HG03095 (cell line): Measurements from ENCODE around the gene TBL1Y.
"Not testable (repeated sequence)": the region's sequence is repeated elsewhere in the genome, so short reads cannot be mapped to it uniquely, and the experiment has no call there.

ENCODE experiments used
- ATAC-seq: cut with Tn5 transposase; IDR thresholded peaks from one replicate; pipeline ENCODE4 v1.9.1; 2021; ENCODE audit warnings: moderate library complexity; ENCODE audit not compliant: unreplicated experiment

The TBL1Y gene

DNA sequence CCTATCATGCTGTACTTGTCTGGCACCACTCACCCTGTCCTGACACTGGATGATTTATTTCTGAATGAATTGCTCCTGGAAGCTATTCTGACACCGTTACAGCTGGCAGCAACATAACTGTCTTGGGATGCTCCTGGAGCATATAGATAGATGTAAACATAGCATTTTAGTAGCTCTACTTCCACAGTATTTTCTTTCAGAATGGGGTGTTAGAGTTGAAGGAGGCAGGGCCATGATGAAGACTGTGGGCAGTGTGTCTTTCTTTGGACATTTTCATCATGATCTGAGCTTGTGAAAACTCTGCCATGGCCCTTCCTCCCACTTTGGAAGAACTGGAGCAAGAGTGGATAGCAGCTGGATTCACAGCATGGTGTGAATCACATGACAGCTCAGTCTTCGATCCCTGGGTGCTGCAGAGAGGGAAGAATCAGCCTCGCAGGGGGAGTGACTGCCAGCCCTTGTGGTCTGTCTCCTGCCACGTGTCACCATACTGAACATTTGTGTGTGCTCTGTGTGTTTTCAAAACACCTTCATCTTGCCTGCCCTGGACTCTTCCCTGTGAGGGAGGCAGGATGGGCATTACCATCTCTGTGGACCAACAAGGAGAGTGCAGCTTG, 61.9 kb downstream of the TBL1Y start:
- ATAC-seq: no peak

- no peak for ATAC-seq
These were observed 64.5 kb downstream of the TBL1Y start for GRCh38 chrY:6974971-6975370.

DNA sequence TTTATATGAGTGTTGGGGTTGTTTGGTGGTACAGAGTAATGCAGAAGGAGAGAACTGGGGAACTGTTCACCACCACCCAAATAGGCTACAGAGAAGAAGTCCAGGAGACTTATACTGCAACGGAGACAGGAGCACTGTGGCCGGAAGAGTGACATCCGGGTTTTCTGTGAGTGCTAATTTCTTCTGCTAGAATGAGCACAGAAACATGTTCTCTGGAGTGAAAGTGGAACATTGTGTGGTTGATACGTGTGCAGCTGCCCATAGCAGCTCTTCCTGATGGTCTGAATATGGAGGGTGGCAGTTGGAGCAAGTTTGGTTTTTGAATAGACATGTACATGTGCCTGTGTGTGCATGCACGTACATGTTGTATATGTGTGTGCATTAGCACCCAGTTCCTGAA, 67.3 kb downstream of the TBL1Y start:
- no peak for ATAC-seq

DNA sequence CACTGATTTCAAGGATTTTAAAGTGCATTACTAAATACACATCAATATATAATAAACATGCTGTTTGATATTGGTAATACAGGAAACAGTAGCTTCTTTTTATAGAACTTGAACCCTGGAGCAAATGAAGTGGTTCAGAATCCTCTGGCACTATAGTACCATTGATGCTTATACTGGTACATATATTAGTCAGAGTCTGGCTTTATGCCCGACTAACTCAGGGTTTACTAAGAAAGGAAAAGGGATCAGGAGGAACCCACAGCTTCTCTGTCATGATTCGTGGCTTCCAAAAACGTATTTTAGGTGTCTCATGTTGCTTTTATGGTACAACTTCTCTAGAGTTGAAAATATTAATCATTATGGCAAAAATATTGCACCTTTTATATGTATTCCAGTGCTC, 72.7 kb downstream of the TBL1Y start:
- ATAC-seq: no peak

DNA sequence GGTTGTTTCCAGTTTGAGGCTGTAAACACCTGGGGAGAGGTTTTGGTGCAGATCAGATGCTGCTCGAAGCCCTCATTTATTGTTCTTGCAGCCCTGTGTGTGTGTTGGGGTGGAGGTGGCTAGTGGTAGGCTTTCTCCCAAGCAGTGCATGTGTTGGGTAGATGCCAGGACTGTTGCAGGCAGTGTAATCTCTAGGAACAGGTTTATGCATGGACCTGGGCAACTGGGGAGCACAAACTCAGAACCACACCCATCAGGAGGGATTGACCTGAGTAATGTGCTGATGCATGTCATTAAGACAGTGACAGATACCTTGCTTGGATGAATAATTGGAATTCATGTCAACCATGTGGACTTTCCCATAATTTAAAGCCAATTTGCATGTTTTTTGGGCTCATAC, 77.3 kb downstream of the TBL1Y start:
- no peak for ATAC-seq

DNA sequence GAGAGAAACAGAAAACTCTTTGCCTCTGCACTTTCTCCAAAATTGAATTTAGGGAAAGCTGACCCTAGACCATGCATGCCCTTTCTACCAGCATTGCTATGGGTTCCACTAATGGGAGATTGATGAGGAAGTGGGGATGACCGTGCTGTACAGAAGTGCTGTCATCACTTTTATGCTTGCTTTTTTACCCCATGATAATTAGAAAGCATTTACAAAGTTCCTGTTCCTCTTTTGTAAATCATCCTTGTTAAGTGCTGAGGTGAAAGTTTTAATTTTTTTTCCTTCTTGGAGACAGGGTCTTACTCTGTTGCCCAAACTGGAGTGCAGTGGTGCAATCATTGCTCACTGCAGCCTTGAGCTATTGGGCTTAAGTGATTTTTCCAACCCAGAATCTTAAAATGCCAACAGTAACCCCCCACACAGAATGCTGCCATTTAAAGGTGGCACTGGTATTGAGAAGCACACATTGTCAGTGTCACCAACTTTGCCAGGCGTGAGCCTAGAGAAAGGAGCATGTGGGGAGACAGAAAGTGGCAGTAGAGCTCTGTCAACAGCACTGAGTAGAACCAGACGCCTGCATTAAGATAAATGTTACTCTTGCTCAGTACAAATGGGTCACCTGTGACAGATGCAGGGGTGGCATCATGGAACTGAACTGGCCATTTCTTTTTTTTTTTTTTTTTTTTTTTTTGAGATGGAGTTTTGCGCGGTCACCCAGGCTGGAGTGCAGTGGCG, 79.6 kb downstream of the TBL1Y start:
- ATAC-seq: no peak

DNA sequence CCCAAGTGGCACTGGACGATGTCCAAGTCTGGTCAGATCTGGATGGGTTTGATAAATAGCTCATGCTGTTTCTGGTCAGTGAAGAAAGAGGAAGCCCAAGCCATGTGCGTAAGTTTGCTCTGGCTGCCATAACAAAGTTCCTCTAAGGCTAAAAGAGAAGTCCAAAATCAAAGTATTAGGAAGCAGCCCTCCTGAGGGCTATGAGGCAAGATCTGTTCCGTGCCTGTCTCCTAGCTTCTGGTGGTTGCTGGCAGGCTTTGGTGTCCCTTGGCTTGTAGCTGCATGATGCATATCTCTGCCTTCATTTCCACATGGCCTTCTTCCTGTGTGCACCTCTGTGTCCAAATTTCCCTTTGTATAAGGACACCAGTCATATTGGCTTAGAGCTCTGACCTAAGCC, 81.5 kb downstream of the TBL1Y start:
- no peak for ATAC-seq

DNA sequence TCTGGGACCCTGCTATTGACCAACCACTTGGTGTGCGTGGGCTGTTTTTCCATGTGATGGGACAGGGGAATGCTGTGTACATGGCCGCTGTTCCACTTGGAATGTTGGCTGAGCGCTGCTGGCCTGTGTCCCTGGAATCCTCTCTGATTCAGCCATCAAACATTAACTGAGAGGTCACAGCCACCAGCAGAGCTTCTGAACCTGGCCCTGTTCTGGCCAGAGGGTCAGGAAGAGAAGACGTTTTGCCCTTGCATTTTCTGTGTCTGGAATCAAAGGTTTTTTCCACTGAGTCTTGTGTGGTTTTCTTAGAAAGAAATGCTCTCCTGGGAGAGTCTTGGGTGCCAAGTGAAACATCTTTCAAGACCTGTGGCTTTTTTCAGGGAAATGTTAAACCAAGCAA, 85.5 kb downstream of the TBL1Y start:
- no peak for ATAC-seq

DNA sequence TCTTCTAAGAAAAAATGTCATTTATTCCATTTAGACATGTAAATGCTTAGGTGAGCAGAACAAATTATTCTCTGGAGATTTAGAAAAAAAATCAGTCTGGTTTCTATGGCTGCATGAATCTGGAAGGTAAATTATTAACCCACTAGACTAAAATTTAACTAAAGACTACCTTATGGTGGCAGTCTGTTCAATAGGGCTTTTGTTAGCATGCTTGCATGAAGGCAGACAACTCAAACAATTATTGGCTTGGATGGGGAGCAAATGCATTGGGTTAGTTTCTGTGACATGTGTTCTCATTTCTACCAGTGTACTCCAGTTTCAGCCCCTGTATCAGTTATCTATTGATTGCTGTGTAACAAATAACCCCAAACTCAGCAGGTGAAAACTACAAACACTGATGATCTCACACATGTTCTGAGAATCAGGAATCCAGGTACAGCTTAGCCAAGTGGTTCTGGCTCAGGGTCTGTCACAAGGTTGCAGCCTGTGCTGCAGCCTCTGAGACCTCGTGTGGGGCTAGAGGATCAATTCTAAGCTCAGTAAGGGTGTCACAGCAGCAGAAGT, 87.1 kb downstream of the TBL1Y start:
- ATAC-seq: no peak

- no peak for ATAC-seq
These were observed 89.4 kb downstream of the TBL1Y start for GRCh38 chrY:6999905-7000304.

- no peak for ATAC-seq
These were observed 92.1 kb downstream of the TBL1Y start for GRCh38 chrY:7002581-7002980.

DNA sequence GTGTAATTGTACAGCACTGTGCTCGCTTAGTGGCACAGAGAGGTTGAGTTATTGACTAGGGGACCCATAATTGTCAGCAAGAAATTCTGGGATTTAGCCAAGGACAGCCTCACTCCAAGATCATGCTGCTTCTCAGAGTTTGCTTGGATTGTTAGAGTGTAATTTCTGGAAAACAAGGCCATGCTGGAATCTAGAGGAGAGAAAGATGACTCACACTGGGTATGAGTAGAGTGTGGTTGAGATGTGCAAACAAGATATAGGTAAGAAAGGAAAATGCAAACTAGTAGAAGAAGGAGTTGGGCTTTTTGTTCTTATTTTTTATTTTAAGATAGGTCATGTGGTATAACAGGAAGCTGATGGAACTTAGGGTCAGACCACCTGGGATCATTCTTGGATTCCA, 97.4 kb downstream of the TBL1Y start:
- no peak for ATAC-seq

DNA sequence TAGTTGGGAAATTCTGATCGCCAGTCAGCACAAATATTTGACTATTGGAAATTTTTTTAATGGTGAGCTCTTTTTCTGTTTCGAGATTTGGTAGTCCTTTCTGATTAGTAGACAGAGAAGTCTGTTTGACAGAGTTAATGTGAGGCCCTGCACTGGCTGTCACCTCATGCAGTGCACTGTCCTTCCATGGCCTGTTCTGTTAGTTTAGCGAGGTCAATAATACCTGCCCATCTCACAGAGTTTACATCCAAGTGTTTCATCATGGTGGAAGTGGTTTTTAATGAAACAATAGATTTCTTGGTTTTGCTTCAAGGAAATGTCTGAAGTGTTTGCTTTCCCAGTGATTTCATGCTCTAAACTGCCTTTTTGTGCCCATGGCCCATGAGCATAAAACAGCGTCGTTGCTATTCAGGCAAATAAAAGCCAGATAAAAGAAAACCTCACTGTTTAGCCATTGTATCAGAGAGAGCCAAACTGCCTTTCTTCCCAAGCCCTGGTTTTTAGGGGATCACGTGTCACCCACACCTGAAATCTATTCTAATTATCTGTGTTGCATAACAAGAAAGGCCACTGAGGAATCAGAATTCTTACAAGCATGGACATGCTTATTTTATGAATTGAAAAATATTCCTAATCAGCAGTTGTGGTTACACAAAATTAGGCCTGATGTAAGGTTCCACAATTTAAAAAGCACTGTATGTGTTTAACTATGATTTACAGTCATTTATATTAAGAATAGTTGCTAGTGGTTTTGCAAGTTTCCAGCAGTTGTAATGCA, 98.3 kb downstream of the TBL1Y start:
- no peak for ATAC-seq

- ATAC-seq: no peak
These were observed 102.6 kb downstream of the TBL1Y start for GRCh38 chrY:7013051-7013450.

- no peak for ATAC-seq
These were observed 106.0 kb downstream of the TBL1Y start for GRCh38 chrY:7016521-7016920.

- no peak for ATAC-seq
These were observed 107.0 kb downstream of the TBL1Y start for GRCh38 chrY:7017244-7018080.

DNA sequence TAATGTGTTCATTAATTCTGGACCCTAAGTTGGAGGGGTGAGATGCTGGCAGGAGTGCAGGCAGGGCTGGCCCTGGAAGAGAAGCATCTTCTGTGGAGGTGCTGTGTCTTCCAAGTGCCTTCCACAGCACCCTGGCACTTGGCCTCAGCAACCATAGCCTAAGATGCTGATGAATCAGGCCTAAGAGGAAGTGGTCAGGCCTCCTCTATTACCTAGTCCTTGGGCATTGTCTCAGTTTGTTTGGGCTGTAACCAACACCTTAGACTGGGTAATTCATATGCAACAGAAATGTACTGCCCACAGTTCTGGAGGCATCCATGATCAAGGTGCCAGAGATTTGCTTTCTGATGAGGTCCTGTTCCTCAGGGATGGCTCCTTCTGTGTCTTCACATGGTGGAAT, 128.5 kb downstream of the TBL1Y start:
- ATAC-seq: no peak

DNA sequence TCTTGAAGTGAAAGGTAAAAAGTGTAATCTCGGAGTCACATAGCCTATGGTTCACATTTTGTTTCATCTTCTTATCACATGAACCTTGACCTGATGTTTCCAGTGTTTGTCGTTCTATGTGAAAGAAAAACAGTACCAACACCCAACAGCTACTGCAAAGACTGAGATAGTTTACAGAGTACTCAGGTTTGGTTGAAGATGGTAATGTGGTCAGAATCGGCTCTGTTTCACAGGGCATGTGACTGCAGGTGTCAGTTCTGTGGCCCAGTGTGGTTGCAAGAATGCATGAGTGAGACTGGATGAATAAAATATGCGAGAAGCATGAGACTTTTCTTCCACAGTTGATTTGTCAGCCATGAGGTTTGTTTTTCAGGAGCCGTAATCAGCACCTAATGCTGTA, 130.2 kb downstream of the TBL1Y start:
- ATAC-seq: no peak

DNA sequence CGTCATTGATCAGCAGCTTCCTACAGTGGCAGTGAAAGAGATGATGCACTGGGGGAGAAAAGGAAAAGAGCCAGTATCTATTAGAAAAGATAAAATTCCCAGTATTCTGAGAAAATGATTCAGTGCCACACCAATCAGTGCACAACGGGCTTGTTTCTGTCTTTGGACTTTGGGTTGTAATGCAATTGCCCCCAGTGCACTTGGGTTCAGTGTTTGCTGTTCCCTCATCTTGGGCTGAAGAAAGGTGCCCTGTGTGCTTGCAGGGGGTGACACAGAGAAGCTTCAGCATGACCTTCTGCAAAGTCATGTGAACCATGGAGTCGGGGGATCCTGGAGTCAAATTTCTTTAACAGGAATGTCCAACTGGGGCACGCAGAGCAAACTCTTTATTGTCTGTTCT, 131.5 kb downstream of the TBL1Y start:
- ATAC-seq: no peak

GRCh38 chrY:7052461-7052860, 142.0 kb downstream of the TBL1Y start:
- not testable (repeated sequence) for ATAC-seq

GRCh38 chrY:7056886-7057285, 146.4 kb downstream of the TBL1Y start:
- ATAC-seq: no peak
